Measurements from ENCODE around the gene PAX6.
"Not testable (repeated sequence)": the region's sequence is repeated elsewhere in the genome, so short reads cannot be mapped to it uniquely, and the experiment has no call there.

PAX6 gene

DNA sequence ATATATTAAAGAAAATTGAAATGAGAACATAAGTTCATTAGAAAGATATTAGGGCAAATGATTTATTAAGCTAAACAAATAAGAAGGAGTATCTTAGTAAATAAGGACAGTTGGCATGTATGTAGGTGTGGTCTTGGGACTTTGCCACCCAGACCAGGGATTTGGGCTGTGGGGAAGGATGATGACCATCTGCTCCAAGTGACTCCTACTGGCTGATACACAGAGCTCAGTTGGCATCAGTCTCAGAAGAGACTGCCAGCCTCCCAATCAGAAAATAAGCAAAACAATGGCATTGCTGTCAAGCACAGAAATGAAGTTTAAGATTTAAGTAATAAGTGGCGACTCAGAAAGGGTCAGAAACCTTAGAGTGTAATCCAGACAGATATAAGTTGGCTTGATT, 49.5 kb downstream of the PAX6 start:
- DNase-seq (ENCODE audit: low read depth in 1 of 2, low spot score in 1 of 2), result no peak
- Histone ChIP-seq H3K27ac (replicated peaks) (no peak overlapping the region), H3K27me3 (ENCODE audit: insufficient read depth, poor library complexity, severe bottlenecking) (no peaks in the 10 kb centered on the region), H3K4me3 (replicated peaks; ENCODE audit: insufficient read depth, low read length) (no peak overlapping the region)
- no peak for TF ChIP-seq SPI1 (IDR thresholded peaks at IDR 0.05; ENCODE audit: borderline replicate concordance, low read depth)
- TF ChIP-seq REST (IDR thresholded peaks at IDR 0.05; ENCODE audit: insufficient replicate concordance, low read depth), result no peak

DNA sequence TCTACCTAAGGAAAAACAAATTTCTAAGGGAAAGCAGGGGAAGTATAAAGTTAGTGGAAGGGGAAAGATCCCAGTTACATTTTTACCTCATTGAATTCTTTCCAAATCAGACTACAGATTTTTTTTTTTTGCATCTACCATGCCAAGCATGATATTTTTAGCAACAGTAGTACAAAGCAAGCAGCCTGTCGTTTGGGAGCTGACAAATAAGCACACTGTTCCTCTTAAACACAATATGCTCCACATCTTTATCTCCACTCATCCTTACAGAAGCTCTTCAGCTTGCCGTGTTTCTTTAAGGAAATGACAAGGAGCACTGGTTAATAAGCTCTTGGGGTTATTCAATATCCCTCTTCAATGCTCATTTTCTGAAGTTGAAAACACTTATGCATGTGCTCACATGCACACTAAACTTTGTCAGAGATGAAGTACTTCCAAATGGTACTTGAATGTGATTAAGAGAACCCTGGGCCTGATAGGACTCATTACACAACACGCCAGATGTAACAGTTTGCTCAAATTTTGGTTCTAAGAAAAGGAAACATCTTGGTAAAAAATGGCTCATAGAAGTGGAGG, 53.8 kb downstream of the PAX6 start:
- Histone ChIP-seq H3K4me3 (replicated peaks; ENCODE audit: insufficient read depth, low read length) (no peak overlapping the region), H3K27ac (replicated peaks) (no peak overlapping the region), H3K27me3 (ENCODE audit: insufficient read depth, poor library complexity, severe bottlenecking) (no peaks in the 10 kb centered on the region)
- DNase-seq (ENCODE audit: low read depth in 1 of 2, low spot score in 1 of 2), result no peak
- TF ChIP-seq POLR2AphosphoS5 (IDR thresholded peaks at IDR 0.05; ENCODE audit: low read depth) (no peak), SPI1 (IDR thresholded peaks at IDR 0.05; ENCODE audit: borderline replicate concordance, low read depth) (no peak), REST (IDR thresholded peaks at IDR 0.05; ENCODE audit: insufficient replicate concordance, low read depth) (no peak), GABPA (IDR thresholded peaks at IDR 0.05; ENCODE audit: low read depth) (no peak)
- TF ChIP-seq, protein P1, sequence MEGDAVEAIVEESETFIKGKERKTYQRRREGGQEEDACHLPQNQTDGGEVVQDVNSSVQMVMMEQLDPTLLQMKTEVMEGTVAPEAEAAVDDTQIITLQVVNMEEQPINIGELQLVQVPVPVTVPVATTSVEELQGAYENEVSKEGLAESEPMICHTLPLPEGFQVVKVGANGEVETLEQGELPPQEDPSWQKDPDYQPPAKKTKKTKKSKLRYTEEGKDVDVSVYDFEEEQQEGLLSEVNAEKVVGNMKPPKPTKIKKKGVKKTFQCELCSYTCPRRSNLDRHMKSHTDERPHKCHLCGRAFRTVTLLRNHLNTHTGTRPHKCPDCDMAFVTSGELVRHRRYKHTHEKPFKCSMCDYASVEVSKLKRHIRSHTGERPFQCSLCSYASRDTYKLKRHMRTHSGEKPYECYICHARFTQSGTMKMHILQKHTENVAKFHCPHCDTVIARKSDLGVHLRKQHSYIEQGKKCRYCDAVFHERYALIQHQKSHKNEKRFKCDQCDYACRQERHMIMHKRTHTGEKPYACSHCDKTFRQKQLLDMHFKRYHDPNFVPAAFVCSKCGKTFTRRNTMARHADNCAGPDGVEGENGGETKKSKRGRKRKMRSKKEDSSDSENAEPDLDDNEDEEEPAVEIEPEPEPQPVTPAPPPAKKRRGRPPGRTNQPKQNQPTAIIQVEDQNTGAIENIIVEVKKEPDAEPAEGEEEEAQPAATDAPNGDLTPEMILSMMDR (IDR thresholded peaks at IDR 0.05; ENCODE audit: insufficient read depth, low read length), result no peak

- no peak for DNase-seq (ENCODE audit: low read depth in 1 of 2, low spot score in 1 of 2)
- Histone ChIP-seq H3K27ac (replicated peaks) (no peak overlapping the region), H3K27me3 (ENCODE audit: insufficient read depth, poor library complexity, severe bottlenecking) (no peaks in the 10 kb centered on the region), H3K4me3 (replicated peaks; ENCODE audit: insufficient read depth, low read length) (no peak overlapping the region)
- no peak for TF ChIP-seq REST (IDR thresholded peaks at IDR 0.05; ENCODE audit: insufficient replicate concordance, low read depth)
- TF ChIP-seq SPI1 (IDR thresholded peaks at IDR 0.05; ENCODE audit: borderline replicate concordance, low read depth), result no peak
- no peak for TF ChIP-seq POLR2AphosphoS5 (IDR thresholded peaks at IDR 0.05; ENCODE audit: low read depth)
- TF ChIP-seq GABPA (IDR thresholded peaks at IDR 0.05; ENCODE audit: low read depth), result no peak
- TF ChIP-seq, protein P1 (IDR thresholded peaks at IDR 0.05; ENCODE audit: insufficient read depth, low read length), result no peak
Observed at GRCh38 chr11:31747581-31747980, 63.5 kb downstream of the PAX6 start.

- DNase-seq (ENCODE audit: low read depth in 1 of 2, low spot score in 1 of 2); H3K27ac ChIP-seq (replicated peaks); H3K4me3 ChIP-seq (replicated peaks; ENCODE audit: insufficient read depth, low read length); H3K27me3 ChIP-seq (ENCODE audit: insufficient read depth, poor library complexity, severe bottlenecking): not testable (repeated sequence)
Observed at GRCh38 chr11:31740731-31741368, 70.3 kb downstream of the PAX6 start.

All from HL-60 (cell line).